ENCODE results near the gene UAP1L1.

UAP1L1 gene

DNA sequence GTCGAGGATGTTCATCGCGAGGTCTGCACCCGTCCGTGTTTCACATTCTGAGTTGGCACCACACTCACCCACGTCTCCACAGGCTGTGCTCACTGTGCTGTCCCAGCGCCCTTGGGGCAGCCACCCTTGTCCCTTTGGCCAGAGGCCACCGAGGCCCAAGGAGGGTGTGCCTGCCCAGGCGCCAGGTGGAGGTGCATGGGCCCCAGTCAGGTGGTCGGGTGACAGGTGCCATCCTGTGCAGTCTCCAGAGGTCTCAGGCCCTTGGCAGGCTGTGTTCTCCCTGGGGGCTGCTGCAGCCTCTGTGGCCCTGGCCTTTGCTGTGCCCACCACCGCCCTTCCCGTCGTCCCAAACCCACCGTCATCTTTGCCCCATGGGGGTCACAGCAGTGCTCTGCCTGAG is 21.9 kb downstream of the UAP1L1 start:
- H2AFZ ChIP-seq (ENCODE audit: low read length): no peak overlapping the region
- H3K36me3 ChIP-seq (replicated peaks; ENCODE audit: insufficient read depth, low read length): peaks cover 5% of the 10 kb centered on the region; the same call in 1 of the 2 replicates

DNA sequence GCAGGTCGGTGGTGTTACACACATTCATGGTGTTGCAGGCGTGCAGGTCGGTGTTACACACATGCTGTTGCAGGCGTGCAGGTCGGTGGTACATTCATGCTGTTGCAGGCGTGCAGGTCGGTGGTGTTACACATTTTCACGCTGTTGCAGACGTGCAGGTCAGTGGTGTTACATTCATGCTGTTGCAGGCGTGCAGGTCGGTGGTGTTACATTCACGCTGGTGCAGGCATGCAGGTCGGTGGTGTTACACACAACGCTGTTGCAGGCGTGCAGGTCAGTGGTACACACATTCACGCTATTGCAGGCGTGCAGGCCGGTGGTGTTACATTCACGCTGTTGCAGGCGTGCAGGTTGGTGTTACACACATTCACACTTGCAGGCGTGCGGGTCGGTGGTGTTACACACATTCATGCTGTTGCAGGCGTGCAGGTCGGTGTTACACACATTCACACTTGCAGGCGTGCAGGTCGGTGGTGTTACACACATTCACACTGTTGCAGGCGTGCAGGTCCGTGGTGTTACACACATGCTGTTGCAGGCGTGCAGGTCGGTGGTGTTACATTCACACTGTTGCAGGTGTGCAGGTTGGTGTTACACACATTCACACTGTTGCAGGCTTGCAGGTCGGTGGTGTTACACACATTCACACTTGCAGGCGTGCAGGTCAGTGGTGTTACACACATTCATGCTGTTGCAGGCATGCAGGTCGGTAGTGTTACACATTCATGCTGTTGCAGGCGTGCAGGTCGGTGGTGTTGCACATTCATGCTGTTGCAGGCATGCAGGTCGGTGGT is 26.1 kb downstream of the UAP1L1 start:
- H3K4me2 ChIP-seq (ENCODE audit: low read depth, low read length): no peak overlapping the region
- no peaks in the 10 kb centered on the region for H3K79me2 ChIP-seq (ENCODE audit: low read length)
- no peaks in the 10 kb centered on the region for H3F3A ChIP-seq (ENCODE audit: insufficient read depth, low read length)
- H3K9me3 ChIP-seq (replicated peaks; ENCODE audit: insufficient read depth, low read length): no peaks in the 10 kb centered on the region
- TF ChIP-seq EZH2phosphoT487 (IDR thresholded peaks at IDR 0.05; ENCODE audit: low read length) (no peak), EZH2 (optimal IDR thresholded peaks at IDR 0.05; ENCODE audit: low read depth, low read length) (no peak)
- TF ChIP-seq, protein P1, sequence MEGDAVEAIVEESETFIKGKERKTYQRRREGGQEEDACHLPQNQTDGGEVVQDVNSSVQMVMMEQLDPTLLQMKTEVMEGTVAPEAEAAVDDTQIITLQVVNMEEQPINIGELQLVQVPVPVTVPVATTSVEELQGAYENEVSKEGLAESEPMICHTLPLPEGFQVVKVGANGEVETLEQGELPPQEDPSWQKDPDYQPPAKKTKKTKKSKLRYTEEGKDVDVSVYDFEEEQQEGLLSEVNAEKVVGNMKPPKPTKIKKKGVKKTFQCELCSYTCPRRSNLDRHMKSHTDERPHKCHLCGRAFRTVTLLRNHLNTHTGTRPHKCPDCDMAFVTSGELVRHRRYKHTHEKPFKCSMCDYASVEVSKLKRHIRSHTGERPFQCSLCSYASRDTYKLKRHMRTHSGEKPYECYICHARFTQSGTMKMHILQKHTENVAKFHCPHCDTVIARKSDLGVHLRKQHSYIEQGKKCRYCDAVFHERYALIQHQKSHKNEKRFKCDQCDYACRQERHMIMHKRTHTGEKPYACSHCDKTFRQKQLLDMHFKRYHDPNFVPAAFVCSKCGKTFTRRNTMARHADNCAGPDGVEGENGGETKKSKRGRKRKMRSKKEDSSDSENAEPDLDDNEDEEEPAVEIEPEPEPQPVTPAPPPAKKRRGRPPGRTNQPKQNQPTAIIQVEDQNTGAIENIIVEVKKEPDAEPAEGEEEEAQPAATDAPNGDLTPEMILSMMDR (IDR thresholded peaks at IDR 0.05; ENCODE audit: low read length): no peak
- no peaks in the 10 kb centered on the region for H3K9me2 ChIP-seq (replicated peaks; ENCODE audit: insufficient read depth, low read length)
- DNase-seq: no peak
- no peak overlapping the region for H2AFZ ChIP-seq (ENCODE audit: low read length)
- H3K4me3 ChIP-seq (ENCODE audit: low read length): no peak overlapping the region
- no peak overlapping the region for H3K27ac ChIP-seq (ENCODE audit: low read length)
- H3K9ac ChIP-seq (ENCODE audit: low read length): no peak overlapping the region
- H3K36me3 ChIP-seq (replicated peaks; ENCODE audit: insufficient read depth, low read length): peaks cover 5% of the 10 kb centered on the region; the same call in 1 of the 2 replicates
- H3K27me3 ChIP-seq (replicated peaks; ENCODE audit: insufficient read depth, low read length): no peaks in the 10 kb centered on the region
- H4K20me1 ChIP-seq (ENCODE audit: insufficient read depth, low read length): no peaks in the 10 kb centered on the region
- no peaks in the 10 kb centered on the region for H3K4me1 ChIP-seq (ENCODE audit: low read length)

More for the DNA sequence above, 21.9 kb downstream of the UAP1L1 start:
- Histone ChIP-seq H3K27ac (ENCODE audit: low read length) (no peak overlapping the region), H3K9me3 (replicated peaks; ENCODE audit: insufficient read depth, low read length) (no peaks in the 10 kb centered on the region), H4K20me1 (ENCODE audit: insufficient read depth, low read length) (no peaks in the 10 kb centered on the region), H3K79me2 (ENCODE audit: low read length) (no peaks in the 10 kb centered on the region), H3K9ac (ENCODE audit: low read length) (no peak overlapping the region), H3K4me1 (ENCODE audit: low read length) (peaks cover 8% of the 10 kb centered on the region), H3K27me3 (replicated peaks; ENCODE audit: insufficient read depth, low read length) (no peaks in the 10 kb centered on the region), H3F3A (ENCODE audit: insufficient read depth, low read length) (peaks cover 12% of the 10 kb centered on the region), H3K4me2 (ENCODE audit: low read depth, low read length) (no peak overlapping the region), H3K9me2 (replicated peaks; ENCODE audit: insufficient read depth, low read length) (no peaks in the 10 kb centered on the region), H3K4me3 (ENCODE audit: low read length) (no peak overlapping the region)
- DNase-seq: no peak
- TF ChIP-seq, protein P1 (IDR thresholded peaks at IDR 0.05; ENCODE audit: low read length): no peak
- no peak for TF ChIP-seq EZH2 (optimal IDR thresholded peaks at IDR 0.05; ENCODE audit: low read depth, low read length)
- TF ChIP-seq EZH2phosphoT487 (IDR thresholded peaks at IDR 0.05; ENCODE audit: low read length): no peak

DNA sequence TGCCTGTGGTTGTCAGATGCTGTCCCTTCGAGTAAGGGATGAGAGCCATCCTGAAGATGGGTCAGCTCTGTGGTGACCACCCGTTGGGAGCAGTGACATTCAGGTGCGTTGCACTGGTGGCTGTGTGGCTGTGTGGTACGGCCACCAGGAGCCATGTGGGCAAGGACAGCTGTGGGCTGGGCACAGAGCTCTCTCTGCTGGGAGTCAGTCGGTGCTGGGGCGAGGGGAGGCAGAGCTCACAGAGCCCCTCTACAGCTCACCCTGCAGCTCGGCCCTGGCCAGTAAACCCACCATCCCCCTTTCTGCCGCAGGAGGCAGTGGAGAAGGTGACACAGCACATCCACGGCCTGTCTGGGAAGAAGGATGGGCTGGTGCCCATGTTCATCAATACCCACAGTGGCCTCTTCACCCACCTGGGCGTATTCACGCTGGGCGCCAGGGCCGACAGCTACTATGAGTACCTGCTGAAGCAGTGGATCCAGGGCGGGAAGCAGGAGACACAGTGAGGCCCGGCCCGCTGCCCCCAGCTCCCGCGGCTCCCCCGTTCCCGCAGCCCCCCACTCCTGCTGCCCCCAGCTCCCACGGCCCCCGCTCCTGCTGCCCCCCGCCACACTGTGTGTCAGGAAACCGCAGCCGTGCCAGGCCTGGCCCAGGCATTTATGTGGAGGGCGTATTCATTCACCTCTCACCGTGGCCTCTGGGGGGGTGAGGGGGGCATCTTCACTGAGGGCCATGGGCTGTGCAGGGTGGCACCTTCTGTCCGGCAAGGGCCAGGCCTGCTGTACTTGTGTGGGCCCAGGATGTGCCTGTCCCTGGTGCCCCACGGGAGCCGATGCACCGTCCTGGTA is 28.7 kb downstream of the UAP1L1 start:
- Histone ChIP-seq H3F3A (ENCODE audit: insufficient read depth, low read length) (no peaks in the 10 kb centered on the region), H3K79me2 (ENCODE audit: low read length) (no peaks in the 10 kb centered on the region), H4K20me1 (ENCODE audit: insufficient read depth, low read length) (no peaks in the 10 kb centered on the region), H3K9ac (ENCODE audit: low read length) (no peak overlapping the region), H3K4me1 (ENCODE audit: low read length) (no peaks in the 10 kb centered on the region), H3K4me2 (ENCODE audit: low read depth, low read length) (no peak overlapping the region), H3K9me2 (replicated peaks; ENCODE audit: insufficient read depth, low read length) (no peaks in the 10 kb centered on the region), H3K27ac (ENCODE audit: low read length) (no peak overlapping the region), H3K27me3 (replicated peaks; ENCODE audit: insufficient read depth, low read length) (no peaks in the 10 kb centered on the region), H3K9me3 (replicated peaks; ENCODE audit: insufficient read depth, low read length) (no peaks in the 10 kb centered on the region), H2AFZ (ENCODE audit: low read length) (no peak overlapping the region), H3K4me3 (ENCODE audit: low read length) (no peak overlapping the region), H3K36me3 (replicated peaks; ENCODE audit: insufficient read depth, low read length) (peaks cover 5% of the 10 kb centered on the region; the same call in 1 of the 2 replicates)
- TF ChIP-seq EZH2 (optimal IDR thresholded peaks at IDR 0.05; ENCODE audit: low read depth, low read length) (no peak), EZH2phosphoT487 (IDR thresholded peaks at IDR 0.05; ENCODE audit: low read length) (no peak)
- TF ChIP-seq, protein P1 (IDR thresholded peaks at IDR 0.05; ENCODE audit: low read length): no peak
- DNase-seq: no peak
